ENCODE results near the gene POLA2. TPM values are rescaled to one million over a fixed set of nuclear protein-coding genes. Genes with fewer than 3 reads are reported as not detected.

The POLA2 gene
- total RNA-seq, 4 donors from 2014 or later: 7.7 to 18.5 (median 13.2) TPM

DNA sequence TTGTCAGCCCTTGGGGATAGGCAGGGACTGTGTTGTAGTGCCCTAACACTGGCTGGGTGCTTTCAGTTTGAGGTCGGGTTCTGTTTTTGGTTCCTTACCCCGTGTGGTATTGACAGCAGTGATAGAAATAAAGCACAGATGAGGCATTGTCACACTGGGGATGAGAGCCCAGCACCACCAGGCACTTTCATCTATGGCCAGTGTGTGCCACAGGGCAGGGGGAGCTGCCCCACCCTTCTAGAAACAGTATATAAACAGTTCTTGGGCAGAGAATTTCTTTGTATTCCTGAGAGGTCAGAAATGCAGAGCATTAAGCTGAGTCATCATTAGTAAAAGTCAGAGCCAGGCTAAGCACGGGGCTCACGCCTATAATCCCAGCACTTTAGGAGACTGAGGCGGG lies 29.9 kb downstream of the POLA2 start:
- ATAC-seq: peak; percentile 51
- WGBS, 2 donors (ENCODE audit: low coverage in 1 of 2): 7 to 17% methylated on average over 1 to 2 of the region's 5 CpGs
- Histone ChIP-seq H3K4me3 (peak overlapping the region; percentile 24 to 40), H3K4me1 (peaks cover 39 to 82% (median 43%) of the 10 kb centered on the region in 3 donors), H3K27ac (peak overlapping the region; percentile 91 to 99 (median 96)), H3K27me3 (no peaks in the 10 kb centered on the region), H3K9me3 (no peaks in the 10 kb centered on the region), H3K36me3 (peaks cover 0 to 34% of the 10 kb centered on the region in 2 donors)
- TF ChIP-seq POLR2AphosphoS5 (IDR thresholded peaks at IDR 0.05) (peak; percentile 65), POLR2A (IDR thresholded peaks at IDR 0.05) (no peak)

DNA sequence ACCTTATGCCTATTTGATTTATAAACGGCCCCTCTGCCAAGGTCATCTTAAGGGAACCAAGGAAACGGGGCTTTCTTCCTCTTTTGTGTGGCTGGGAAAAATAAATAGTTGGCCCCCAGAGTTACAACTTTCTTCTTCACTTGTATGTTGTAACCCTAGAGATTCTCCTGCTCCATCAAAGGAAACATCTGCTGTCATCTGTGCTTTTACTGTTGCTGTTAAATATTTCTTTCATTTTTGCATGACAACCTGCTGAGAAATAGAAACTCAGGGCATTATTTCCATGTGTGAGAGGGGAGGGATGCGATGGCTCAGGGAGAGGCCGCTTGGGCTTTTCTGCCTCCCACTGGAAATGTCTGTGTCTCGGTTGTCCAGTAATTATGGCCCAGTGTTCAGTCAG lies 31.1 kb downstream of the POLA2 start:
- Histone ChIP-seq H3K36me3 (peaks cover 0 to 21% of the 10 kb centered on the region in 2 donors), H3K27ac (peak overlapping the region; percentile 91 to 99 (median 96))
- no peak for ATAC-seq

DNA sequence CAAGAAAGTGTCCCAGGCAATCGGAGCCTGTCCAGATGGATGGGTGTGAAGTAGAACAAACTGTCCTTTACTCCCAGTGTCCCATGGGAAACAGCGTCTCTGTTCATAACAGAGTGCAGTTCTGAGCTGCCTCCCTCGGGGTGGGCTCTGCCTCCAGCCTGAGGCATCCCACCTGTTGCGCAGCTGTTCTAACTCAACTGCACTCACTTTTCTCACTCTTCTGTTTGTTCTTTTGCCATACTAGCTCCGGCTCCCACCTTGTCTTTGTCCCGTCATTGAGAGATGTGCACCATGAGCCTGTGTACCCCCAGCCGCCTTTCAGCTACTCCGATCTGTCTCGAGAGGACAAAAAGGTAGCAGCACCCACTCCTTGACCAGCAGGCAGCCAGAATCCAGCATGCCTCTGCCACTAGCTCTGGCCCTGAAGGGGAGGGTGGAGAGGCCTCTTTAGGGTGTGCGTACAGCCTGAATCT lies 32.2 kb downstream of the POLA2 start:
- Histone ChIP-seq H3K9me3 (no peaks in the 10 kb centered on the region), H3K4me1 (peaks cover 41 to 100% (median 62%) of the 10 kb centered on the region in 3 donors), H3K27ac (peak overlapping the region; percentile 91 to 99 (median 96)), H3K27me3 (no peaks in the 10 kb centered on the region), H3K36me3 (peaks cover 0 to 19% of the 10 kb centered on the region in 2 donors), H3K4me3 (peak overlapping the region in 1 of 2 donors; percentile 32)
- TF ChIP-seq EP300 (IDR thresholded peaks at IDR 0.05) (no peak), POLR2AphosphoS5 (IDR thresholded peaks at IDR 0.05) (peak; percentile 81), POLR2A (IDR thresholded peaks at IDR 0.05) (no peak), CTCF (IDR thresholded peaks at IDR 0.05) (no peak)
- WGBS, 2 donors (ENCODE audit: low coverage in 1 of 2): 20 to 57% methylated on average over 1 to 8 of the region's 10 CpGs
- ATAC-seq: peak; percentile 46

More for the DNA sequence above, 31.1 kb downstream of the POLA2 start:
- Histone ChIP-seq H3K9me3 (no peaks in the 10 kb centered on the region), H3K4me1 (peaks cover 39 to 95% (median 52%) of the 10 kb centered on the region in 3 donors), H3K27me3 (no peaks in the 10 kb centered on the region), H3K4me3 (no peak overlapping the region)
- TF ChIP-seq CTCF (IDR thresholded peaks at IDR 0.05): no peak
- TF ChIP-seq POLR2AphosphoS5 (IDR thresholded peaks at IDR 0.05): no peak
- TF ChIP-seq POLR2A (IDR thresholded peaks at IDR 0.05): no peak
- TF ChIP-seq EP300 (IDR thresholded peaks at IDR 0.05): no peak
- 25 to 35% methylated on average over 2 to 3 of the region's 5 CpGs for WGBS, 2 donors (ENCODE audit: low coverage in 1 of 2)

- Histone ChIP-seq H3K4me1 (peaks cover 43 to 100% (median 67%) of the 10 kb centered on the region in 3 donors), H3K27me3 (no peaks in the 10 kb centered on the region), H3K4me3 (no peak overlapping the region), H3K36me3 (peaks cover 0 to 19% of the 10 kb centered on the region in 2 donors), H3K27ac (peak overlapping the region; percentile 91 to 99 (median 96)), H3K9me3 (no peaks in the 10 kb centered on the region)
- no peak for ATAC-seq
- TF ChIP-seq POLR2A (IDR thresholded peaks at IDR 0.05) (no peak), CTCF (IDR thresholded peaks at IDR 0.05) (no peak), EP300 (IDR thresholded peaks at IDR 0.05) (no peak), POLR2AphosphoS5 (IDR thresholded peaks at IDR 0.05) (peak; percentile 16)
- WGBS, 2 donors (ENCODE audit: low coverage in 1 of 2): 83% methylated on average over 10 of the region's 11 CpGs; no CpG with 5 or more reads in 1 of the 2 donors
These were observed 33.2 kb downstream of the POLA2 start for GRCh38 chr11:65295001-65295400.

GRCh38 chr11:65295571-65296341 lies 34.0 kb downstream of the POLA2 start:
- TF ChIP-seq POLR2A (IDR thresholded peaks at IDR 0.05) (no peak), CTCF (IDR thresholded peaks at IDR 0.05) (no peak), POLR2AphosphoS5 (IDR thresholded peaks at IDR 0.05) (no peak), EP300 (IDR thresholded peaks at IDR 0.05) (no peak)
- no peaks in the 10 kb centered on the region for H3K9me3 ChIP-seq
- H3K27me3 ChIP-seq: no peaks in the 10 kb centered on the region
- H3K36me3 ChIP-seq: peaks cover 0 to 19% of the 10 kb centered on the region in 2 donors
- no peak for ATAC-seq
- H3K27ac ChIP-seq: peak overlapping the region; percentile 91 to 99 (median 96)
- WGBS, 2 donors (ENCODE audit: low coverage in 1 of 2): 86 to 90% methylated on average over 4 to 5 of the region's 11 CpGs
- peaks cover 41 to 95% (median 67%) of the 10 kb centered on the region in 3 donors for H3K4me1 ChIP-seq
- no peak overlapping the region for H3K4me3 ChIP-seq
